ENCODE data around the gene GTF2I. TPM values are rescaled to one million over a fixed set of nuclear protein-coding genes. Genes with fewer than 3 reads are reported as not detected.
A peak's percentile ranks its signal among the peaks of the same experiment; 100 is the strongest.
"Not testable (repeated sequence)": the region's sequence is repeated elsewhere in the genome, so short reads cannot be mapped to it uniquely, and the experiment has no call there.

GTF2I gene
- total and polyA plus RNA-seq, 10 of the 15 experiments (the other 5 are each of a cell fraction or from before 2014, with no cell fraction given) = 6.7 to 172 (median 96.9) TPM

DNA sequence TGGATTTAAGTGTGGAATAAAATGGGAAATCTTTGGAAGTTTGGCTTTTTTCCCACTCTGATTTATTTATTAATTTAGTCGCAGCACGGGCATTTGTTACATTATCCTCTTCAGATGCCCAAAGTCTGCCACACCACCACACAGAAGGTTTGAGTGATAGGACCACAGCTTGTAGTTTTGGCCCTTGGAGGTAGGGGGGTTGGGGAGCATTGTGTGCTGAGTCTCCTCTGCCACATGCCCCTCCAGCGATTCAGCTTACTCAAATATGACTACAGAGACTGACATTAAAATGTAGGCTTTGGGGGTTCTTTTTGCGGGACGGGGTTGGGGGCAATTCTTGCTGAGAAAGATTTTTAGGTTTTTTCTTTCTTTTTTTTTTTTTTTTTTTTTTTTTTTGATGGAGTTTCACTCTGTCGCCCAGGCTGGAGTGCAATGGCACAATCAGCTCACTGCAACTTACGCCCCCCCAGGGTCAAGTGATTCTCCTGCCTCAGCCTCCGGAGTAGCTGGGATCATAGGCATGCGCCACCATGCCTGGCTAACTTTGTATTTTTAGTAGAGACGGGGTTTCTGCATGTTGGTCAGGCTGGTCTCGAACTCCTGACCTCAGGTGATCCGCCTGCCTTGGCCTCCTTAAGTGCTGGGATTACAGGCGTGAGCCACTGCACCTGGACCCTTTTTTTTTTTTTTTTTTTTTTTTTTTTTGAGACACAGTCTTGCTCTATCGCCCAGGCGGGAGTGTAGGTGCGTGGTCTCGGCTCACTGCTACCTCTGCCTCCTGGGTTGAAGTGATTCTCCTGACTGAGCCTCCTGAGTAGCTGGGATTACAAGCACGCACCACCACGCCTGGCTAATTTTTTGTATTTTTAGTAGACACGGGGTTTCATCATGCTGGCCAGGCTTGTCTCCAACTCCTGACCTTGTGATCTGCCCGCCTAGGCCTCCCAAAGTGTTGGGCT, 4.6 kb downstream of the GTF2I start:
- SMC1A ChIA-PET (ENCODE audit: uncharacterized antibody, unreplicated experiment) = interaction anchor here (0.8 to 2.7 kb wide), 7 partner anchors 10 to 75 kb away, joined by 3 to 10 read pairs (median 4); no protein-coding TSS in a partner anchor
- peak overlapping the region; percentile 48 for H3K4me2 ChIP-seq (ENCODE audit: control insufficient read depth, insufficient read depth)
- in situ Hi-C loops (cut with MboI); H3K9me3 ChIP-seq (replicated peaks; ENCODE audit: control insufficient read depth, insufficient read depth, low read length); FAIRE-seq; DNase-seq (ENCODE audit: low read depth, low spot score); H4K20me1 ChIP-seq (ENCODE audit: control insufficient read depth, insufficient read depth); H3K27me3 ChIP-seq (replicated peaks in 1 of 2; ENCODE audit: control insufficient read depth in 2 of 2, insufficient read depth in 2 of 2, low read length in 1 of 2); H2AFZ ChIP-seq (ENCODE audit: control insufficient read depth, low read depth, low read length); H3K36me3 ChIP-seq (ENCODE audit: control insufficient read depth in 2 of 2, insufficient read depth in 2 of 2, low read length in 1 of 2): not testable (repeated sequence)
- H3K79me2 ChIP-seq (ENCODE audit: control insufficient read depth, insufficient read depth, low read length) = peaks cover 93% of the 10 kb centered on the region
- H3K4me3 ChIP-seq = peak overlapping the region; percentile 57
- CTCF ChIA-PET = interaction anchor here (1.4 to 1.7 kb wide), 3 partner anchors 12 to 75 kb away, joined by 4 to 5 read pairs (median 4); no protein-coding TSS in a partner anchor
- peak overlapping the region; percentile 91 for H3K27ac ChIP-seq (ENCODE audit: control insufficient read depth, insufficient read depth)
- peaks cover 22% of the 10 kb centered on the region for H3K4me1 ChIP-seq (ENCODE audit: control insufficient read depth, insufficient read depth, low read length)
- RAD21 ChIA-PET (ENCODE audit: unreplicated experiment) = interaction anchor here (0.6 to 1.7 kb wide), 7 partner anchors 11 to 179 kb away, joined by 3 to 7 read pairs (median 4); no protein-coding TSS in a partner anchor
- POLR2A ChIA-PET = interaction anchor here (0.7 to 2.8 kb wide), 16 partner anchors 9 to 1239 kb away, joined by 3 to 13 read pairs (median 5); no protein-coding TSS in a partner anchor
- peak overlapping the region; percentile 47 for H3K9ac ChIP-seq (ENCODE audit: control insufficient read depth, insufficient read depth, low read length)
- intact Hi-C loops (cut with micrococcal nuclease; ENCODE audit: unreplicated experiment) = loop anchor here (10.0 kb wide), 2 partner anchors 207 to 377 kb away; partner anchors contain the start of genes CLIP2 and GTF2IRD1
- ATAC-seq = peak; percentile 26
- 3% methylated on average over 16 of the region's 21 CpGs for WGBS (ENCODE audit: insufficient coverage, insufficient replicate concordance, low lambda C conversion rate, missing lambda C conversion rate)
- TSS peak; percentile 43 for BruUV-seq (replicated peaks)
- peak; percentile 3; the same call in 1 of the 2 replicates for TF ChIP-seq RUNX3 (IDR thresholded peaks at IDR 0.05; ENCODE audit: low read length)
- peak; percentile 27; the same call in 1 of the 2 replicates for TF ChIP-seq ZNF384 (IDR thresholded peaks at IDR 0.05; ENCODE audit: borderline replicate concordance, low read depth, low read length)
- peak; percentile 55; the same call in 1 of the 2 replicates for TF ChIP-seq NBN (IDR thresholded peaks at IDR 0.05)
- TF ChIP-seq, protein P1, sequence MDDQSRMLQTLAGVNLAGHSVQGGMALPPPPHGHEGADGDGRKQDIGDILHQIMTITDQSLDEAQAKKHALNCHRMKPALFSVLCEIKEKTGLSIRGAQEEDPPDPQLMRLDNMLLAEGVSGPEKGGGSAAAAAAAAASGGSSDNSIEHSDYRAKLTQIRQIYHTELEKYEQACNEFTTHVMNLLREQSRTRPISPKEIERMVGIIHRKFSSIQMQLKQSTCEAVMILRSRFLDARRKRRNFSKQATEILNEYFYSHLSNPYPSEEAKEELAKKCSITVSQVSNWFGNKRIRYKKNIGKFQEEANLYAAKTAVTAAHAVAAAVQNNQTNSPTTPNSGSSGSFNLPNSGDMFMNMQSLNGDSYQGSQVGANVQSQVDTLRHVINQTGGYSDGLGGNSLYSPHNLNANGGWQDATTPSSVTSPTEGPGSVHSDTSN (IDR thresholded peaks at IDR 0.05; ENCODE audit: insufficient replicate concordance, low read depth, low read length) = peak; percentile 62
- TF ChIP-seq HDGF (IDR thresholded peaks at IDR 0.05) = peak; percentile 30; the same call in 1 of the 2 replicates
- TF ChIP-seq, protein P2, sequence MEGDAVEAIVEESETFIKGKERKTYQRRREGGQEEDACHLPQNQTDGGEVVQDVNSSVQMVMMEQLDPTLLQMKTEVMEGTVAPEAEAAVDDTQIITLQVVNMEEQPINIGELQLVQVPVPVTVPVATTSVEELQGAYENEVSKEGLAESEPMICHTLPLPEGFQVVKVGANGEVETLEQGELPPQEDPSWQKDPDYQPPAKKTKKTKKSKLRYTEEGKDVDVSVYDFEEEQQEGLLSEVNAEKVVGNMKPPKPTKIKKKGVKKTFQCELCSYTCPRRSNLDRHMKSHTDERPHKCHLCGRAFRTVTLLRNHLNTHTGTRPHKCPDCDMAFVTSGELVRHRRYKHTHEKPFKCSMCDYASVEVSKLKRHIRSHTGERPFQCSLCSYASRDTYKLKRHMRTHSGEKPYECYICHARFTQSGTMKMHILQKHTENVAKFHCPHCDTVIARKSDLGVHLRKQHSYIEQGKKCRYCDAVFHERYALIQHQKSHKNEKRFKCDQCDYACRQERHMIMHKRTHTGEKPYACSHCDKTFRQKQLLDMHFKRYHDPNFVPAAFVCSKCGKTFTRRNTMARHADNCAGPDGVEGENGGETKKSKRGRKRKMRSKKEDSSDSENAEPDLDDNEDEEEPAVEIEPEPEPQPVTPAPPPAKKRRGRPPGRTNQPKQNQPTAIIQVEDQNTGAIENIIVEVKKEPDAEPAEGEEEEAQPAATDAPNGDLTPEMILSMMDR (IDR thresholded peaks at IDR 0.05 in 2 of 3, conservative IDR thresholded peaks at IDR 0.05 in 1 of 3; ENCODE audit: control insufficient read depth in 2 of 3, extremely low read depth in 1 of 3, insufficient read depth in 1 of 3, low read depth in 3 of 3, low read length in 3 of 3) = peak in 1 of 3 experiments; percentile 33; a peak in 1 of 6 replicates
- TF ChIP-seq, protein P3, sequence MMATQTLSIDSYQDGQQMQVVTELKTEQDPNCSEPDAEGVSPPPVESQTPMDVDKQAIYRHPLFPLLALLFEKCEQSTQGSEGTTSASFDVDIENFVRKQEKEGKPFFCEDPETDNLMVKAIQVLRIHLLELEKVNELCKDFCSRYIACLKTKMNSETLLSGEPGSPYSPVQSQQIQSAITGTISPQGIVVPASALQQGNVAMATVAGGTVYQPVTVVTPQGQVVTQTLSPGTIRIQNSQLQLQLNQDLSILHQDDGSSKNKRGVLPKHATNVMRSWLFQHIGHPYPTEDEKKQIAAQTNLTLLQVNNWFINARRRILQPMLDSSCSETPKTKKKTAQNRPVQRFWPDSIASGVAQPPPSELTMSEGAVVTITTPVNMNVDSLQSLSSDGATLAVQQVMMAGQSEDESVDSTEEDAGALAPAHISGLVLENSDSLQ (IDR thresholded peaks at IDR 0.05) = peak; percentile 79
- peak in 1 of 2 experiments; percentile 5; a peak in 1 of 4 replicates for TF ChIP-seq BHLHE40 (IDR thresholded peaks at IDR 0.05; ENCODE audit: borderline replicate concordance in 1 of 2, low read depth in 2 of 2, low read length in 1 of 2)
- TF ChIP-seq EED (IDR thresholded peaks at IDR 0.05; ENCODE audit: low read depth) = peak; percentile 46; the same call in 1 of the 2 replicates
